PC-3 (cell line): Measurements from ENCODE around the gene E2F1.

Experiments used
- CTCF ChIP-seq: fragments of 300-600 bp; sonication (generic); conservative IDR thresholded peaks from 2 replicates; pipeline ENCODE4 v1.5.1; 2017; ENCODE audit warnings: antibody characterized with exemption, low read depth, mild to moderate bottlenecking, low read length
- EZH2 ChIP-seq: fragments of 300-600 bp; sonication (generic); IDR thresholded peaks from one replicate; pipeline ENCODE4 v1.6.1; 2017; ENCODE audit warnings: antibody characterized with exemption, mild to moderate bottlenecking, low read length; ENCODE audit not compliant: unreplicated experiment

- no peak for TF ChIP-seq EZH2
- no peak for TF ChIP-seq CTCF
Observed at GRCh38 chr20:33670715-33671499, 15.3 kb downstream of the E2F1 start.
